ENCODE results near the gene KCNQ2. TPM values are rescaled to one million over a fixed set of nuclear protein-coding genes. Genes with fewer than 3 reads are reported as not detected.
A peak's percentile ranks its signal among the peaks of the same experiment; 100 is the strongest.

Gene KCNQ2
- total RNA-seq, 4 donors from 2014 or later = 0.76 TPM; not detected in 3

- Histone ChIP-seq H3K9me3 (no peaks in the 10 kb centered on the region), H3K27me3 (peaks cover 40% of the 10 kb centered on the region), H3K27ac (no peak overlapping the region), H3K36me3 (no peaks in the 10 kb centered on the region), H3K4me1 (no peaks in the 10 kb centered on the region), H3K4me3 (no peak overlapping the region)
- TF ChIP-seq, protein P1, sequence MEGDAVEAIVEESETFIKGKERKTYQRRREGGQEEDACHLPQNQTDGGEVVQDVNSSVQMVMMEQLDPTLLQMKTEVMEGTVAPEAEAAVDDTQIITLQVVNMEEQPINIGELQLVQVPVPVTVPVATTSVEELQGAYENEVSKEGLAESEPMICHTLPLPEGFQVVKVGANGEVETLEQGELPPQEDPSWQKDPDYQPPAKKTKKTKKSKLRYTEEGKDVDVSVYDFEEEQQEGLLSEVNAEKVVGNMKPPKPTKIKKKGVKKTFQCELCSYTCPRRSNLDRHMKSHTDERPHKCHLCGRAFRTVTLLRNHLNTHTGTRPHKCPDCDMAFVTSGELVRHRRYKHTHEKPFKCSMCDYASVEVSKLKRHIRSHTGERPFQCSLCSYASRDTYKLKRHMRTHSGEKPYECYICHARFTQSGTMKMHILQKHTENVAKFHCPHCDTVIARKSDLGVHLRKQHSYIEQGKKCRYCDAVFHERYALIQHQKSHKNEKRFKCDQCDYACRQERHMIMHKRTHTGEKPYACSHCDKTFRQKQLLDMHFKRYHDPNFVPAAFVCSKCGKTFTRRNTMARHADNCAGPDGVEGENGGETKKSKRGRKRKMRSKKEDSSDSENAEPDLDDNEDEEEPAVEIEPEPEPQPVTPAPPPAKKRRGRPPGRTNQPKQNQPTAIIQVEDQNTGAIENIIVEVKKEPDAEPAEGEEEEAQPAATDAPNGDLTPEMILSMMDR (IDR thresholded peaks at IDR 0.05) = no peak
- no peak for TF ChIP-seq POLR2A (IDR thresholded peaks at IDR 0.05)
- TF ChIP-seq POLR2AphosphoS5 (IDR thresholded peaks at IDR 0.05) = no peak
- no peak for TF ChIP-seq EP300 (IDR thresholded peaks at IDR 0.05)
- no peak for DNase-seq (ENCODE audit: low spot score in 2 of 2)
- 51% methylated on average over 9 of the region's 9 CpGs for WGBS
These were observed 36.9 kb downstream of the KCNQ2 start for GRCh38 chr20:63435552-63435951.

DNA sequence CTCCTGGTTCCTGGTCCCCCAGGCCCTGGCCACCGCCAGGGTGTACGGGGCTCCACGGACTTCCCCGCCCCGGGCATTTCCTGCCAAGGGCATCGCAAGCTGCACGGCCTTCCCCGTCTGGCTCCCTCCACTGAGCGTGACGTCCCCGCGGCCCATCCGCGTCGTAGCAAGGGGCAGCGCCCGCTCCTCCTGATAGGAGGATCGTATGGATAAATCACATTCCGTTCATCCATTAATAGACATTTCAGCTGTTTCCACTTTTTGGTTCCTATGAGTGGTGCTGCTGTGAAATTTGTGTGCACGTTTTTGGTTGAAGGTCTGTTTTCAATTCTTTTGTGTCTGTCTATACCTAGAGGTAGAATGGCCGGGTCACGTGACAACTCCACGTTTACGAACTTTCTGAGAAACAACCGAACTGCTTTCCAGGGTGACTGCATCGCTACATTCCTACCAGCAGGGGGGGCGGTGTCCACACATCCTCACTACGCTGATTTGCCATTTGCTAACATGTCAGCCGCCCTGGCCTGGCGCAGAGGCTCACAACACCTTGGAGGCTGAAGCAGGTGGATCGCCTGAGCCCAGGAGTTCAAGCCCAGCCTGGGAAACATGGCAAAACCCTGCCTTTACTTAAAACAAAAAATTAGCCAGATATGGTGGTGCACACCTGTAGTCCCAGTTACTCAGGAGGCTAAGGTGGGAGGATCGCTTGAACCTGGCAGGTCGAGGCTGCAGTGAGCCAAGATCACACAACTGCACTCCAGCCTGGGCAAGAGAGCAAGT lies 37.7 kb downstream of the KCNQ2 start:
- DNase-seq (ENCODE audit: low spot score in 2 of 2) = no peak
- no peaks in the 10 kb centered on the region for H3K36me3 ChIP-seq
- TF ChIP-seq, protein P1 (IDR thresholded peaks at IDR 0.05) = peak; percentile 66 to 79
- TF ChIP-seq POLR2AphosphoS5 (IDR thresholded peaks at IDR 0.05) = no peak
- no peaks in the 10 kb centered on the region for H3K4me1 ChIP-seq
- peaks cover 39% of the 10 kb centered on the region for H3K27me3 ChIP-seq
- H3K4me3 ChIP-seq = no peak overlapping the region
- 35% methylated on average over 28 of the region's 33 CpGs for WGBS
- H3K9me3 ChIP-seq = no peaks in the 10 kb centered on the region
- no peak overlapping the region for H3K27ac ChIP-seq

GRCh38 chr20:63433756-63434531 lies 38.5 kb downstream of the KCNQ2 start:
- no peak overlapping the region for H3K4me3 ChIP-seq
- H3K9me3 ChIP-seq = no peaks in the 10 kb centered on the region
- peaks cover 41% of the 10 kb centered on the region for H3K27me3 ChIP-seq
- TF ChIP-seq, protein P1 (IDR thresholded peaks at IDR 0.05) = no peak
- no peak for TF ChIP-seq POLR2AphosphoS5 (IDR thresholded peaks at IDR 0.05)
- no peak for TF ChIP-seq POLR2A (IDR thresholded peaks at IDR 0.05)
- TF ChIP-seq EP300 (IDR thresholded peaks at IDR 0.05) = no peak
- no peaks in the 10 kb centered on the region for H3K36me3 ChIP-seq
- H3K4me1 ChIP-seq = no peaks in the 10 kb centered on the region
- no peak overlapping the region for H3K27ac ChIP-seq
- WGBS = 80% methylated on average over 34 of the region's 39 CpGs
- no peak for DNase-seq (ENCODE audit: low spot score in 2 of 2)

- no peaks in the 10 kb centered on the region for H3K9me3 ChIP-seq
- no peaks in the 10 kb centered on the region for H3K4me1 ChIP-seq
- no peaks in the 10 kb centered on the region for H3K36me3 ChIP-seq
- no peak overlapping the region for H3K4me3 ChIP-seq
- DNase-seq (ENCODE audit: low spot score in 2 of 2) = no peak
- TF ChIP-seq, protein P1 (IDR thresholded peaks at IDR 0.05) = no peak
- no peak for TF ChIP-seq EP300 (IDR thresholded peaks at IDR 0.05)
- no peak for TF ChIP-seq POLR2A (IDR thresholded peaks at IDR 0.05)
- no peak for TF ChIP-seq POLR2AphosphoS5 (IDR thresholded peaks at IDR 0.05)
- 82% methylated on average over 17 of the region's 18 CpGs for WGBS
- no peak overlapping the region for H3K27ac ChIP-seq
- peaks cover 46% of the 10 kb centered on the region for H3K27me3 ChIP-seq
These were observed 39.1 kb downstream of the KCNQ2 start for GRCh38 chr20:63433351-63433750.
